ENCODE data around the gene LRRC18.

LRRC18 gene

DNA sequence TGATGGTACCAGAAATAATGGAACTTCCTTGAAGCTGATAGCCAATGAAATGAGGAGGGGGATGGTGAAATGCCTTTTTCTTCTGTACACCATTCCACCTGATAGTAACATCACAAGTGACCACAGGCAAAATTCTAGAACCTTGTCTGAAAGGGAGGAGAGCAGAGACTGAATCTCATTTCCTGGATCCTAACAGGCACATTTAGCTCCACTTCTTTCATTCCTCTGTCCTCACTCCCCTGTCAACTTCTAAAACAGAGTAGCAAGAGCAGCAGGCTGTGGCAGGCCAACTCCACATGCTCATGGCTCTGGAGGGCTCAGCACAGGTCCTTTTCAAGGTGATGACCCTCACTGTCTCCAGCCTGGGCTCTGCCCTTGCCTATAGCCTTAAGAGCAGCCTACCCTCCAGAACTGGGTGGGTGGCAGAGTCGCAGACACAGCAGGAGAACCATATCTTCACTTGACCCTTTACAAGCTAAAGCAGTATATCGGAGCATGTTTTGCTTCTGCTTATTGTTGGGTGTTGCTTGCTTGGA is at the start of gene LRRC18:
Gene LRRC18 (minus strand): TSS at position 51 of the 536 bp plus-strand sequence. CDS start 25,685 bp downstream, outside the sequence.
- no peak for DNase-seq (ENCODE audit: low read depth in 2 of 3, low spot score in 2 of 3)

GRCh38 chr10:48985621-48986158 is 46.0 kb upstream of the LRRC18 start:
- no peak for DNase-seq (ENCODE audit: low read depth in 2 of 3, low spot score in 2 of 3)

- DNase-seq (ENCODE audit: low read depth in 2 of 3, low spot score in 2 of 3): no peak
Observed at GRCh38 chr10:48983648-48984351, 44.2 kb upstream of the LRRC18 start.

DNA sequence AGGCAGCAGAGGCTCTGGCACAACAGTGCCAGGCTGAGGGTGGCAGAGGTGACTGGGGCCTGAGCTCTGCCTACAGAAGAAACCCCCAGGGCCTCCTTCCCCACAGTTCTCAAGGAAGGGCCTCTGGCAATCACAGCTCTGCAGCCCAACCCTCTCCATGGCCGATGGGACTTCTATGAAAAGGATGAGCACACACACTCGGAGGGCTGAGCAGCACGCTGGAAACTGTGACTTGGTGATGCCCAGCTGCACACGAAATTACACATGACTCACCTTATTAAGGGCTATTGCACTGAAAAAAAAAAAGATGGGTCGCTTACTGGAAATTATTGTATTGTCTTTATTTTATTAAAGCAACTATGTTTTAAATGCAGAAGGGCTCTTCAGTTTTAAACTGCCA is 42.9 kb upstream of the LRRC18 start:
- DNase-seq (ENCODE audit: low read depth in 2 of 3, low spot score in 2 of 3): no peak

DNA sequence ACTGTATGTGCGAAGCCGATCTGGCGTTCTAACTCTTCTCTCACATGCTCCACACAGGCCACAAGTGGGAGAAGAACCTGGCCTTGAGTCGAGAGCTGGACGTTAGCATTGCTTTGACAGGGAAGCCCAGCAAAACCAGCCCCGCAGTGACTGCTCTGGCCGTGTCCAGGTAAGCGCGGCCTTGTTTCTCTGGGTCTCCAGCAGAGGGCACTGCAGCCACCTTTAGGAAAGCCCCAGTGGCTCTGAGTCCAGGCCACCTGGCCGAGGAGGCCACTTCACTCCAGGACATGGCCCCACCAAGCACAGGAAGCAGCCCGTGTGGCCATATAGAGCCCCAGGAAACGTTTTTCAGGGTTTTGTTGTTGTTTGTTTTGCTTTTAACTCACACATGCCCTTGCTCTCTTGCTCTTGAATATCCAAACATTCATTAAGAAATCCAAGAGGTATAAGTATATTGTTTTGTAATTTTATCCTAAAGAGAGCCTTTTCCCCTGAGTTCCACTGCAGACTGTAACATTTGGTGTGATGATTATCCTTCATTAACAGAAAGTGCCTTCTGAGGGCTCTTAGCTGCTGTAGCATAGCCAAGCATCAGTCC is 41.8 kb upstream of the LRRC18 start:
- DNase-seq (ENCODE audit: low read depth in 2 of 3, low spot score in 2 of 3): peak; percentile 10 to 18 (median 13)

DNA sequence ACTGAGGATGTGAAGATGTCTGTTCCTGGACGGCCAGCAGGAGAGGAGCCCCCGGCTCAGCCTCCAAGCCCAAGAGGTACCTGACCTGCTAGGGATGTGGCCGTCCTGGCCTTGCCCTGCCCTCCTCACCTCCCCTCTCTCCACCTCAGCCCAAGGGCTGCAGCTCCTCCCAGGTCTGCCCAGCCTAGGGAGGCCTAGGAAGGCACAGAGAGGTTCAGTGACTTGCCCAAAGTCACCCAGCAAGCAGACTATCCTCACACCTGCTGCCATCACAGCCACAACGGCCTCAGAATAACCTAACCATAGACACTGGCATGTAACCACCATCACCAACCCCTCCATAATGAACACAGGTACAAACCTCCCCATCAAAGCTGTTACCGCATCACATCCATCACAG is 38.7 kb upstream of the LRRC18 start:
- no peak for DNase-seq (ENCODE audit: low read depth in 2 of 3, low spot score in 2 of 3)

- DNase-seq (ENCODE audit: low read depth in 2 of 3, low spot score in 2 of 3): no peak
Observed at GRCh38 chr10:48976196-48976595, 36.6 kb upstream of the LRRC18 start.

- DNase-seq (ENCODE audit: low read depth in 2 of 3, low spot score in 2 of 3): no peak
Observed at GRCh38 chr10:48974510-48975156, 35.0 kb upstream of the LRRC18 start.

GRCh38 chr10:48973065-48973464 is 33.4 kb upstream of the LRRC18 start:
- DNase-seq (ENCODE audit: low read depth in 2 of 3, low spot score in 2 of 3): no peak

DNA sequence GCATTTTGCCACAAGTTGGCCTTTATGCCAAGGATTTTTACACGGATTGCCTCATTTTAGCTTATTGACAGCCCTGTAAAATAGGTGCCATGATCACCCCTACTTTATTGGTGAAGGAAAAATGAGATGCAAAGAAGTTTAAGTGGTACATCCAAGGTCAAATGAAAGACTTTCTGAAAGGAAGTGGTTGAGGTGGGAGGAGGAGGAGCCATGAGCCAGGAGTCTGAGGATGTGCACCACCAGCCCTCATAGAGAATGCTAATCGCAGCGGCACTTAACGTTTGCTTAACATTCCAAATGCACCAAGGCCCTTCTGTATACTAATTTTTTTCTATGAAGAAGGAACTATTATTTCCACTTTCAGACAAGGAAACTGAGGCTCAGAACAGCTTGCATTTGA is 31.0 kb upstream of the LRRC18 start:
- DNase-seq (ENCODE audit: low read depth in 2 of 3, low spot score in 2 of 3): no peak

GRCh38 chr10:48970046-48970445 is 30.4 kb upstream of the LRRC18 start:
- no peak for DNase-seq (ENCODE audit: low read depth in 2 of 3, low spot score in 2 of 3)

- DNase-seq (ENCODE audit: low read depth in 2 of 3, low spot score in 2 of 3): no peak
Observed at GRCh38 chr10:48968036-48968435, 28.4 kb upstream of the LRRC18 start.

GRCh38 chr10:48965460-48965859 is 25.8 kb upstream of the LRRC18 start:
- DNase-seq (ENCODE audit: low read depth in 2 of 3, low spot score in 2 of 3): no peak

DNA sequence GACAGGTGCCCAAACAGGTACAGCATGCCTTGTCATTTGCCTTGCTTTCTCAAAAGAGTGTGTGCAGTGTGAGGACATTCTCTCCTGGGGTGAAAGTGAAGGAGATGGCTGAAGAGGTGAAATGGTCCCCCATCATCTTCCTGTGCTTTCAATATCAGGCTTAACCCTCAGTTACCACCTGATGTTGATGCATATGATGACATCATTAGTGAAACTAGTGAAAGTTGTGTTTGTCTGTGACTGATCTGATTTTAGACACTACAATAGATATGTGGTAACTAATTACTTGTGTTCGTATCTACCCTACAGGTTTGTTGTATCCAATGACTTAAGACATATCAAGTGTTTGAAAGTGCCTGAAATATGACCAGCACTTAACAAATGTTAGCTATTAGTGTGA is 24.4 kb upstream of the LRRC18 start:
- no peak for DNase-seq (ENCODE audit: low read depth in 2 of 3, low spot score in 2 of 3)

GRCh38 chr10:48958598-48959190 is 19.1 kb upstream of the LRRC18 start:
- DNase-seq (ENCODE audit: low read depth in 2 of 3, low spot score in 2 of 3): no peak

- no peak for DNase-seq (ENCODE audit: low read depth in 2 of 3, low spot score in 2 of 3)
Observed at GRCh38 chr10:48957361-48958151, 17.9 kb upstream of the LRRC18 start.

GRCh38 chr10:48951707-48952106 is 12.1 kb upstream of the LRRC18 start:
- no peak for DNase-seq (ENCODE audit: low read depth in 2 of 3, low spot score in 2 of 3)

- no peak for DNase-seq (ENCODE audit: low read depth in 2 of 3, low spot score in 2 of 3)
Observed at GRCh38 chr10:48948470-48949037, 8.9 kb upstream of the LRRC18 start.

DNA sequence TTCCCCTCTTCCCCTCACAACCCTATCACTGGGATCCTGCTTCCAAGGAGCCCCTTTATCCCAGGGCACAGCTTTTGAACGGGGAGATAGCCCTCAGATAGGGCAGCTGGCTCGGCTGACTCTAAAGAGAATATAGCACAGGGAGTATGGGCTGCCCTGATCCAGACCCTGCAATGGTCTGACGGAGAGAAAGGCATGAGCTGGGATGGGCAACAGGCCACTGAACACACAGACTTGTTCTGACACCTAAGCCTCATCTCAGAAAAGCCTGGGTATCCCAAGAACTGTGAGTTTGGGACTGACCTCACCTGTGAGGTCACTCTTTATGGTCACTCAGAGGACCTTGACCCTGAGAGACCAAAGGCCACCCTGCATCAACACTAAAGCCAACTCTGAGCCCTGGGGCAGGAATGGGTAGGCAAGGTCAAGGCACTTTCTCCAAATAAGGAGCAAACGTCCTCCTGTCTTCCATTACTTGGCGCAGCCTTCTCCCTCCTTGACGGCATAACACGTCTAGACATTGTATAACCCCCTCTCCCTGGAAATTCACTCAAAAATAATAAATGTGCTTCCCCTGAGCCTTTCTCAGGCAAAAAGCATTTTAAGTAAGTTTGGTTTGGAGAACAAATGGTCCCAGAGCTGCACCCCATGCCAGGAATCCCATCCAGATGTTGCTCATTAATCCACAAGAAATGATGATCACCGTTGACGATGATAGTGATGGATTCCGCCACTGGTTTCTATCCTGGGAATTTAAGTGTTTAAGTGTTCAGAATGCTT is 8.2 kb upstream of the LRRC18 start:
- DNase-seq (ENCODE audit: low read depth in 2 of 3, low spot score in 2 of 3): no peak

Data from activated CD8-positive, alpha-beta memory T cell treated with anti-CD3 and anti-CD28 coated beads for 48 hours (primary cell).